Ishikawa (cell line): ENCODE measurements around the gene LILRB4.

Source experiments
- CEBPB ChIP-seq: IDR thresholded peaks from 2 replicates; pipeline ENCODE4 v1.6.1; 2012
- CREB1 ChIP-seq: IDR thresholded peaks from 2 replicates; pipeline ENCODE4 v1.6.1; 2012; ENCODE audit warnings: low read depth
- EP300 ChIP-seq: IDR thresholded peaks from 2 replicates; pipeline ENCODE4 v1.6.1; 2012; ENCODE audit warnings: borderline replicate concordance
- FOXM1 ChIP-seq: IDR thresholded peaks from 2 replicates; pipeline ENCODE4 v1.6.1; 2012; ENCODE audit warnings: low read depth, borderline replicate concordance
- NFIC ChIP-seq: IDR thresholded peaks from 2 replicates; pipeline ENCODE4 v1.6.1; 2012
- RAD21 ChIP-seq: IDR thresholded peaks from 2 replicates; pipeline ENCODE4 v1.6.1; 2012; ENCODE audit warnings: low read depth
- REST ChIP-seq: IDR thresholded peaks from 2 replicates; pipeline ENCODE4 v1.6.1; 2012; ENCODE audit warnings: low read depth, mild to moderate bottlenecking
- TAF1 ChIP-seq: IDR thresholded peaks from 2 replicates; pipeline ENCODE4 v1.6.1; 2012; ENCODE audit warnings: low read depth, mild to moderate bottlenecking
- TCF12 ChIP-seq: IDR thresholded peaks from 2 replicates; pipeline ENCODE4 v1.6.1; 2012; ENCODE audit warnings: low read depth
- TEAD4 ChIP-seq: IDR thresholded peaks from 2 replicates; pipeline ENCODE4 v1.6.1; 2012
- USF1 ChIP-seq: IDR thresholded peaks from 2 replicates; pipeline ENCODE4 v1.6.1; 2012
- YY1 ChIP-seq: IDR thresholded peaks from 2 replicates; pipeline ENCODE4 v1.6.1; 2012; ENCODE audit warnings: low read depth
- TF ChIP-seq, protein P1 (sequence below): IDR thresholded peaks from 2 replicates; pipeline ENCODE4 v1.6.1; 2012

- TF ChIP-seq NFIC (no peak), EP300 (no peak), RAD21 (no peak), TCF12 (no peak), USF1 (no peak), TEAD4 (no peak), YY1 (no peak), TAF1 (no peak), CEBPB (no peak), CREB1 (no peak), REST (no peak), FOXM1 (no peak)
- TF ChIP-seq, protein P1, sequence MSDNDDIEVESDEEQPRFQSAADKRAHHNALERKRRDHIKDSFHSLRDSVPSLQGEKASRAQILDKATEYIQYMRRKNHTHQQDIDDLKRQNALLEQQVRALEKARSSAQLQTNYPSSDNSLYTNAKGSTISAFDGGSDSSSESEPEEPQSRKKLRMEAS, result no peak
These were observed 32.0 kb upstream of the LILRB4 start for GRCh38 chr19:54630782-54631181.
